ENCODE results near the gene COL27A1. TPM values are rescaled to one million over a fixed set of nuclear protein-coding genes. Genes with fewer than 3 reads are reported as not detected.

Gene COL27A1
- total RNA-seq, 4 donors from 2014 or later: 14.2 to 32.9 (median 20.7) TPM

DNA sequence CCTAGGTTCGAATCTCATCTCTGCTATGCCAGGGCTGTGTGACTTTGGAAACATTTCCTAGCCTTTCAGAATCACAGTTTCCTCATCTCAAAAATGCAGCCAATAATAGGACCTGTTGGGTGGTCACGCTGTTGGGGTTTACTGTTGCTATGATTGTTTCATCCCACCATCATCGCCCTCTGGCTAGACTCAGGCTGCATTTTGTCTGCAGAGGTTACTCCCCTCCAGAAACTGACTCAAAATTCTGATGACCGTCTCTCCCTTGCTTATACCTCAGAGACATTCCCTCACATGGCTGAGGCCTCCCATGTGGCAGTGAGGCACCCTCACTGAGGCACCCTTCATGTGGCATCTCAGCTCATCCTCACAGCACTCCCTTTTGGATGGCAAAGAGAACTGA lies 61.6 kb downstream of the COL27A1 start:
- TF ChIP-seq EP300 (IDR thresholded peaks at IDR 0.05) (no peak), POLR2AphosphoS5 (IDR thresholded peaks at IDR 0.05) (no peak), POLR2A (IDR thresholded peaks at IDR 0.05) (no peak)
- TF ChIP-seq, protein P1, sequence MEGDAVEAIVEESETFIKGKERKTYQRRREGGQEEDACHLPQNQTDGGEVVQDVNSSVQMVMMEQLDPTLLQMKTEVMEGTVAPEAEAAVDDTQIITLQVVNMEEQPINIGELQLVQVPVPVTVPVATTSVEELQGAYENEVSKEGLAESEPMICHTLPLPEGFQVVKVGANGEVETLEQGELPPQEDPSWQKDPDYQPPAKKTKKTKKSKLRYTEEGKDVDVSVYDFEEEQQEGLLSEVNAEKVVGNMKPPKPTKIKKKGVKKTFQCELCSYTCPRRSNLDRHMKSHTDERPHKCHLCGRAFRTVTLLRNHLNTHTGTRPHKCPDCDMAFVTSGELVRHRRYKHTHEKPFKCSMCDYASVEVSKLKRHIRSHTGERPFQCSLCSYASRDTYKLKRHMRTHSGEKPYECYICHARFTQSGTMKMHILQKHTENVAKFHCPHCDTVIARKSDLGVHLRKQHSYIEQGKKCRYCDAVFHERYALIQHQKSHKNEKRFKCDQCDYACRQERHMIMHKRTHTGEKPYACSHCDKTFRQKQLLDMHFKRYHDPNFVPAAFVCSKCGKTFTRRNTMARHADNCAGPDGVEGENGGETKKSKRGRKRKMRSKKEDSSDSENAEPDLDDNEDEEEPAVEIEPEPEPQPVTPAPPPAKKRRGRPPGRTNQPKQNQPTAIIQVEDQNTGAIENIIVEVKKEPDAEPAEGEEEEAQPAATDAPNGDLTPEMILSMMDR (IDR thresholded peaks at IDR 0.05): no peak
- Histone ChIP-seq H3K4me1 (peaks cover 11% of the 10 kb centered on the region), H3K4me3 (no peak overlapping the region), H3K9me3 (no peaks in the 10 kb centered on the region), H3K27ac (no peak overlapping the region), H3K27me3 (no peaks in the 10 kb centered on the region), H3K36me3 (no peaks in the 10 kb centered on the region)
- no peak for DNase-seq (ENCODE audit: low spot score in 2 of 2)
- WGBS: 100% methylated on average over 4 of the region's 4 CpGs

DNA sequence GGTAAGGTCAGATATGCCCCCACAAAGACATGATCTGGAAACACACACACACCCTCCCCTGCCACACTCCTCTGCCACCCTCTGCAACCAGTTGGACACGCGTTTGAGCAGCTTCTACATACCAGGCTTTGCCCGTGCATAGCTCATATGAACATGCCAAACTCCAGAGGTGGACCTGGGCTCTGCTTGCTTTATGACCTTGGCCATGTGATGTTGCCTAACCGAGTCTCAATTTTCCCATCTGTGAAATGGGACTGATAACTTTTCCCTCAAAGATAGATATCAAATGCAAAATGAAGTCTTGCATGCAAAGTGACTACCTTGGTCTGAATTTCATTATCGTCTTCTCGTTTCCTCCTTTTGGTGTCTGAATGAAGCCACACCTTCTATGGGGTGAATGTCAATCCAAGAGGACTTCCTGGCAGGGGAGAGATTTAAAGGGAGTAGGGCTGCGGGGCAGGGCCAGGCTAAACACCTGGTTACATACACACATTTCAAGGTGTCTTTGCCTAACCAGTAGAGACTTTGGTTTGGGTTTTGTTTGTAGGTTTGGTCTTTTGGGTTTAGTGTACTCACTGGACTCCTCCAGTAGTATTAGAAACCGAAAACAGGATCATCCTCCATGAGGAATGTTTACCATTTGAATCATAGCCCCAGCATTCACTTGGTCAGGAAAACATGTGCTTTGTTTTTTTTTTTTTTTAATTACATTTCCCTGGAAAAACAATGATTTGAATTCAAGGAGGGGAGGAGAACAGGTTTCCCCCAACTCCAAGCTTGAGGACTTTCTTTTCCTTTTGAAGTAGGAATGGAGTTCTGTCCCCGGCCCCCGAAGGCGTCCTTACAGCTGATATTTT lies 63.2 kb downstream of the COL27A1 start:
- no peaks in the 10 kb centered on the region for H3K36me3 ChIP-seq
- H3K27ac ChIP-seq: no peak overlapping the region
- H3K4me3 ChIP-seq: no peak overlapping the region
- WGBS: 89% methylated on average over 11 of the region's 11 CpGs
- no peak for DNase-seq (ENCODE audit: low spot score in 2 of 2)
- peaks cover 11% of the 10 kb centered on the region for H3K4me1 ChIP-seq
- no peaks in the 10 kb centered on the region for H3K9me3 ChIP-seq
- no peaks in the 10 kb centered on the region for H3K27me3 ChIP-seq
- TF ChIP-seq POLR2AphosphoS5 (IDR thresholded peaks at IDR 0.05): no peak
- TF ChIP-seq, protein P1 (IDR thresholded peaks at IDR 0.05): no peak
- no peak for TF ChIP-seq EP300 (IDR thresholded peaks at IDR 0.05)
- TF ChIP-seq POLR2A (IDR thresholded peaks at IDR 0.05): no peak

DNA sequence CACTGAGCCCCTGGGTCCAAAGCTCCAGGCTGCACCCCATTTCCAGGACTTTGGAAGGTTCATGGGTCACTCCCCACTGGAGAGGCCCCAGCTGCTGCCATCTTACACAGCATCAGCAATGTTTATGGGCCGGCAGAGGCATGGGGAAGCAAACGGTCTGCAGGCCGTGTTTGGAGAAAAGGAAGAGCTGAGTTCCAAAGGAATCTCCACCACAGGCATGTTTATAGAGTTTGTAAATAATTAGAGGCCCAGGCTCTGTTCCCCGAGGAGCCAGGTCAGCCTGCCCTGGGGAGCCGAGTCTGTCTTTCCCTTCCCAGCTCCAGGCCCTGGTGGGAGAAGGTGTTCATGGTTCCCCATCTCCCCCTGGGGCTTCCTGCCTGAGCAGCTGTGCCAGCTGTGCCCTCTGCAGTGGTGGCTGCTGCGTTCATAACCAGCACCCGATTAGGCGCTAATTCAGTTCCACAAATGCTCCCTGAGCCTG lies 64.8 kb downstream of the COL27A1 start:
- no peaks in the 10 kb centered on the region for H3K9me3 ChIP-seq
- H3K36me3 ChIP-seq: no peaks in the 10 kb centered on the region
- H3K27ac ChIP-seq: no peak overlapping the region
- DNase-seq (ENCODE audit: low spot score in 2 of 2): no peak
- TF ChIP-seq POLR2AphosphoS5 (IDR thresholded peaks at IDR 0.05) (no peak), POLR2A (IDR thresholded peaks at IDR 0.05) (no peak), EP300 (IDR thresholded peaks at IDR 0.05) (no peak)
- TF ChIP-seq, protein P1 (IDR thresholded peaks at IDR 0.05): no peak
- H3K4me1 ChIP-seq: peaks cover 5% of the 10 kb centered on the region
- H3K4me3 ChIP-seq: no peak overlapping the region
- no peaks in the 10 kb centered on the region for H3K27me3 ChIP-seq
- 78% methylated on average over 5 of the region's 8 CpGs for WGBS

DNA sequence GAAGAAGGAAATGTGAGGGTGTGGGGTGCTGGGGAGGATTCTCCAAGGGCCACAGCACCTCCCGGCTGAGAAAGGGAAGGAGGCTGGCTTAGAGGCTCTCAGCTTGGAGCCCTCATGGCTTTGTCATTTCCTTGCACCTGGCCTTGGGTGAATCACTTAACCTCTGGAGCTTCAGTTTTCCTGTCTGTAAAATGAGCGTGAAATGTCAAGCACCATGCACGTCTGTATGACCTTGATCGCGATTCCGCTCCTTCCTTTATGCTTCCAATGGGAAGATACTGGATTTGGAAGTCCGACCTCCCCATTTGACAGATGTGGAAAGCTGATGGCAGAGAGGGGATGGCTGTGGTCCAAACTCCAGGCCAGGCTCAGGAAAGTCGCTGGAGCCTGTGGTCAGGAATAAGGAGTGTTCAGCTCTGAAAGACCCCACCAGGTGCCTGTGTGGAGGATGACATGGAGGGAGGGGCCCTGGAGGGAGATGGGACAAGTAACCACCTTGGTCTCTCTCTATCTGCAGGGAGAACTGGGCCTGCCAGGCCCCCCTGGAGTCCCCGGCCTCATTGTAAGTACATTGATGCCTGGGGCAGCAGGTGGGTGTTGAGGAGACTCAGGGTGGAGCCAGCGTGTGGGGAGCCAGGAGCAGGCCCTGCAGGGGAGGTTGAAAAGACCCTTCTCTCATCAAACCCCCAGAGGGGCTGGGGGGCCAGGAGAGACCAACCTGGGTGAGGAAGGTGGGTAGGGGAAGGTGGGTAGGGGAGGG lies 66.5 kb downstream of the COL27A1 start:
- Histone ChIP-seq H3K4me3 (no peak overlapping the region), H3K27ac (no peak overlapping the region), H3K36me3 (no peaks in the 10 kb centered on the region), H3K9me3 (no peaks in the 10 kb centered on the region), H3K27me3 (no peaks in the 10 kb centered on the region), H3K4me1 (peaks cover 3% of the 10 kb centered on the region)
- DNase-seq (ENCODE audit: low spot score in 2 of 2): no peak
- TF ChIP-seq, protein P1 (IDR thresholded peaks at IDR 0.05): no peak
- TF ChIP-seq EP300 (IDR thresholded peaks at IDR 0.05) (no peak), POLR2AphosphoS5 (IDR thresholded peaks at IDR 0.05) (no peak), POLR2A (IDR thresholded peaks at IDR 0.05) (no peak)
- 93% methylated on average over 9 of the region's 10 CpGs for WGBS
